ENCODE measurements around the gene RAD51B. TPM values are rescaled to one million over a fixed set of nuclear protein-coding genes. Genes with fewer than 3 reads are reported as not detected.

Gene RAD51B
- total and polyA plus RNA-seq, 2 of the 13 experiments (the other 11 are each of a cell fraction or from before 2014, with no cell fraction given), result 7.0 to 9.5 TPM

DNA sequence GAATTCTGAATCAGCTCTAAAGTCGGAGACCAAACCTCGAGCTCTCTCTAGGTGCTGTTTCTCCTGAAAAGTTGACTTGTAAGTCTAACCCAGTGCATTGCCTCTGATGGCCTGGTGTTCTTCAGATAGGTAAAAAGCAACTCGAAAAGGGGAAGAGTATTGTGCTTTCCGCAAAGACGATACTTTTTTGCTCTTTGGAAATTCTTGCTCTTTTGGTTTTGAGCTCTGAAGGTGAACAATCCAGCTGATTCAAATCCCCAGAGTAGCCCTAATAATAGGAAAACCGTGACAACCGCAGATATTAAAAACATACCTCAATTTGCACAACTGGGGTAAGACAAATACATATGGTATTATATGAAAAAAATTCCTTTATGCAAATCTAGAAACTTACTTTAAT is 447.4 kb downstream of the RAD51B start:
- Histone ChIP-seq H3K9ac (ENCODE audit: insufficient read depth, low read depth, low read length) (no peak overlapping the region), H3K9me3 (ENCODE audit: low read length) (no peaks in the 10 kb centered on the region), H3K4me2 (ENCODE audit: low read depth, low read length) (no peak overlapping the region), H2AFZ (ENCODE audit: low read length) (no peak overlapping the region), H3K27ac (ENCODE audit: extremely low read length, insufficient read depth, low read length) (no peak overlapping the region), H3K4me3 (replicated peaks in 1 of 3; ENCODE audit: insufficient read depth in 1 of 3, low read depth in 2 of 3, low read length in 3 of 3) (no peak overlapping the region), H3K79me2 (ENCODE audit: insufficient read depth, low read length) (no peaks in the 10 kb centered on the region), H3K36me3 (replicated peaks in 1 of 2; ENCODE audit: control insufficient read depth in 1 of 2, insufficient read depth in 2 of 2, low read length in 2 of 2) (no peaks in the 10 kb centered on the region), H3K27me3 (ENCODE audit: control insufficient read depth in 1 of 2, insufficient read depth in 2 of 2, low read length in 2 of 2) (no peaks in the 10 kb centered on the region), H4K20me1 (ENCODE audit: insufficient read depth, low read length) (no peaks in the 10 kb centered on the region), H3K4me1 (ENCODE audit: insufficient read depth, low read length) (0 out of 2 replicates have a peak, but pooled peaks cover 19% of the 10 kb centered on the region)
- POLR2A ChIA-PET, result no interaction called here
- TF ChIP-seq GATAD2A (CRISPR knock-in tag; IDR thresholded peaks at IDR 0.05), result no peak
- no peak for TF ChIP-seq ZNF44 (CRISPR knock-in tag; IDR thresholded peaks at IDR 0.05)
- no peak for TF ChIP-seq ZKSCAN8 (CRISPR knock-in tag; IDR thresholded peaks at IDR 0.05; ENCODE audit: borderline replicate concordance)
- TF ChIP-seq, protein P1, sequence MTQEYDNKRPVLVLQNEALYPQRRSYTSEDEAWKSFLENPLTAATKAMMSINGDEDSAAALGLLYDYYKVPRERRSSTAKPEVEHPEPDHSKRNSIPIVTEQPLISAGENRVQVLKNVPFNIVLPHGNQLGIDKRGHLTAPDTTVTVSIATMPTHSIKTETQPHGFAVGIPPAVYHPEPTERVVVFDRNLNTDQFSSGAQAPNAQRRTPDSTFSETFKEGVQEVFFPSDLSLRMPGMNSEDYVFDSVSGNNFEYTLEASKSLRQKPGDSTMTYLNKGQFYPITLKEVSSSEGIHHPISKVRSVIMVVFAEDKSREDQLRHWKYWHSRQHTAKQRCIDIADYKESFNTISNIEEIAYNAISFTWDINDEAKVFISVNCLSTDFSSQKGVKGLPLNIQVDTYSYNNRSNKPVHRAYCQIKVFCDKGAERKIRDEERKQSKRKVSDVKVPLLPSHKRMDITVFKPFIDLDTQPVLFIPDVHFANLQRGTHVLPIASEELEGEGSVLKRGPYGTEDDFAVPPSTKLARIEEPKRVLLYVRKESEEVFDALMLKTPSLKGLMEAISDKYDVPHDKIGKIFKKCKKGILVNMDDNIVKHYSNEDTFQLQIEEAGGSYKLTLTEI (CRISPR knock-in tag; conservative IDR thresholded peaks at IDR 0.05), result no peak
- no peak for TF ChIP-seq ZBTB1 (CRISPR knock-in tag; IDR thresholded peaks at IDR 0.05; ENCODE audit: borderline replicate concordance)
- no peak for TF ChIP-seq ZNF382 (CRISPR knock-in tag; IDR thresholded peaks at IDR 0.05; ENCODE audit: borderline replicate concordance)
- TF ChIP-seq ZNF232 (CRISPR knock-in tag; IDR thresholded peaks at IDR 0.05; ENCODE audit: borderline replicate concordance), result no peak
- TF ChIP-seq ATRX (CRISPR knock-in tag; IDR thresholded peaks at IDR 0.05; ENCODE audit: borderline replicate concordance), result no peak
- no peak for TF ChIP-seq ZNF761 (CRISPR knock-in tag; conservative IDR thresholded peaks at IDR 0.05)
- no peak for TF ChIP-seq ZSCAN30 (CRISPR knock-in tag; IDR thresholded peaks at IDR 0.05)
- no peak for TF ChIP-seq SRSF1 (optimal IDR thresholded peaks at IDR 0.05; ENCODE audit: low read depth, low read length)
- TF ChIP-seq ZNF256 (CRISPR knock-in tag; conservative IDR thresholded peaks at IDR 0.05), result no peak
- TF ChIP-seq, protein P2, sequence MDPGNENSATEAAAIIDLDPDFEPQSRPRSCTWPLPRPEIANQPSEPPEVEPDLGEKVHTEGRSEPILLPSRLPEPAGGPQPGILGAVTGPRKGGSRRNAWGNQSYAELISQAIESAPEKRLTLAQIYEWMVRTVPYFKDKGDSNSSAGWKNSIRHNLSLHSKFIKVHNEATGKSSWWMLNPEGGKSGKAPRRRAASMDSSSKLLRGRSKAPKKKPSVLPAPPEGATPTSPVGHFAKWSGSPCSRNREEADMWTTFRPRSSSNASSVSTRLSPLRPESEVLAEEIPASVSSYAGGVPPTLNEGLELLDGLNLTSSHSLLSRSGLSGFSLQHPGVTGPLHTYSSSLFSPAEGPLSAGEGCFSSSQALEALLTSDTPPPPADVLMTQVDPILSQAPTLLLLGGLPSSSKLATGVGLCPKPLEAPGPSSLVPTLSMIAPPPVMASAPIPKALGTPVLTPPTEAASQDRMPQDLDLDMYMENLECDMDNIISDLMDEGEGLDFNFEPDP (CRISPR knock-in tag; conservative IDR thresholded peaks at IDR 0.05), result no peak
- TF ChIP-seq NFIB (CRISPR knock-in tag; IDR thresholded peaks at IDR 0.05; ENCODE audit: borderline replicate concordance), result no peak
- TF ChIP-seq ADNP (CRISPR knock-in tag; IDR thresholded peaks at IDR 0.05), result no peak
- no peak for TF ChIP-seq SMARCC2 (IDR thresholded peaks at IDR 0.05)
- no peak for TF ChIP-seq CHD4 (IDR thresholded peaks at IDR 0.05; ENCODE audit: borderline replicate concordance, low read length)
- no peak for TF ChIP-seq HNRNPUL1 (IDR thresholded peaks at IDR 0.05; ENCODE audit: low read depth, low read length)
- TF ChIP-seq PHF8 (CRISPR knock-in tag; IDR thresholded peaks at IDR 0.05), result no peak
- no peak for TF ChIP-seq ZNF335 (CRISPR knock-in tag; IDR thresholded peaks at IDR 0.05)
- no peak for DNase-seq (ENCODE audit: low spot score)
- 94% methylated on average over 7 of the region's 7 CpGs for WGBS (ENCODE audit: low lambda C conversion rate)
- CTCF ChIA-PET (ENCODE audit: low intra/inter-chr PET ratio, low total read pairs), result no interaction called here
- intact Hi-C loops (cut with micrococcal nuclease; ENCODE audit: unreplicated experiment) (no loop called here), in situ Hi-C loops (cut with HindIII; ENCODE audit: extremely low pct_ligation_motif_present, low pct_unique_long_range_greater_than_20kb) (no loop called here)
- ATAC-seq, result no peak
- no peak for FAIRE-seq
- BruUV-seq (replicated peaks), result no TSS peak

Data from HepG2 (cell line).